ENCODE data around the gene TUFM.

DNA sequence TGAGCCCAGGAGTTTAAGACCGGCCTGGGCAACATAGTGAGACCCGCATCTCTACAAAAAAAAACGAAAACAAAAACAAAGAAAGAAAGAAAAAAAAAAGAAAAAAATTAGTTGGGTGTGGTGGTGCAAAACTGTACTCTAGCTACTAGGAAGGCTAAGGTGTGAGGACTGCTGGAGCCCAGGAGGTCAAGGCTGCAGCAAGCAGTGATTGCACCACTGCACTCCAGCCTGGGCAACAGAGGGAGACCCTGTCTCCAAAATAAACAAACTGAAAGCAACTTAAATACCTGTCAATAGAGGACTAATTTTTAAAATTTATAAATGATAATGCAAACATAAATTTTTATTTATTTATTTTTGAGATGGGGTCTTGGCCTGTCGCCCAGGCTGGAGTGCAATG is 49.5 kb upstream of the TUFM start:
- TF ChIP-seq, protein P1, sequence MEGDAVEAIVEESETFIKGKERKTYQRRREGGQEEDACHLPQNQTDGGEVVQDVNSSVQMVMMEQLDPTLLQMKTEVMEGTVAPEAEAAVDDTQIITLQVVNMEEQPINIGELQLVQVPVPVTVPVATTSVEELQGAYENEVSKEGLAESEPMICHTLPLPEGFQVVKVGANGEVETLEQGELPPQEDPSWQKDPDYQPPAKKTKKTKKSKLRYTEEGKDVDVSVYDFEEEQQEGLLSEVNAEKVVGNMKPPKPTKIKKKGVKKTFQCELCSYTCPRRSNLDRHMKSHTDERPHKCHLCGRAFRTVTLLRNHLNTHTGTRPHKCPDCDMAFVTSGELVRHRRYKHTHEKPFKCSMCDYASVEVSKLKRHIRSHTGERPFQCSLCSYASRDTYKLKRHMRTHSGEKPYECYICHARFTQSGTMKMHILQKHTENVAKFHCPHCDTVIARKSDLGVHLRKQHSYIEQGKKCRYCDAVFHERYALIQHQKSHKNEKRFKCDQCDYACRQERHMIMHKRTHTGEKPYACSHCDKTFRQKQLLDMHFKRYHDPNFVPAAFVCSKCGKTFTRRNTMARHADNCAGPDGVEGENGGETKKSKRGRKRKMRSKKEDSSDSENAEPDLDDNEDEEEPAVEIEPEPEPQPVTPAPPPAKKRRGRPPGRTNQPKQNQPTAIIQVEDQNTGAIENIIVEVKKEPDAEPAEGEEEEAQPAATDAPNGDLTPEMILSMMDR (IDR thresholded peaks at IDR 0.05), result no peak
- no peak for TF ChIP-seq POLR2A (IDR thresholded peaks at IDR 0.05)
